B cell (primary cell): ENCODE measurements around the gene GPRIN2. TPM values are rescaled to one million over a fixed set of nuclear protein-coding genes. Genes with fewer than 3 reads are reported as not detected.

Experiments
- ATAC-seq: fragments of 200-7000 bp; cut with Tn5 transposase; one replicate; pipeline ENCODE4 v1.10.0; 2021; ENCODE audit warnings: low read depth, mild to moderate bottlenecking, moderate number of reproducible peaks, moderate library complexity
- CTCF ChIA-PET: fragments of 350-600 bp; sonication (Branson Sonifier 250); formaldehyde crosslinking; loops from one replicate; lab custom pipeline; 2021; ENCODE audit warnings: antibody characterized with exemption, inconsistent platforms; lab: Charles Lee
- POLR2A ChIA-PET: fragments of 350-600 bp; sonication (Branson Sonifier 250); formaldehyde crosslinking; loops from one replicate; lab custom pipeline; 2021; ENCODE audit warnings: antibody characterized with exemption; lab: Charles Lee
- DNase-seq: peaks from one replicate; pipeline ENCODE4 v3.0.0; 2013
- H2AFZ ChIP-seq: 2 replicates; pipeline ENCODE4 v1.6.1; 2012; ENCODE audit warnings: mild to moderate bottlenecking, low read depth, low read length; ENCODE audit not compliant: insufficient read depth, poor library complexity, severe bottlenecking
- H3K27ac ChIP-seq, 2 donors: 1 replicate in 1 of 2; 2 replicates in 1 of 2; pipeline ENCODE4 v1.5.1; 2012 to 2013; ENCODE audit warnings: low read length in 2 of 2, mild to moderate bottlenecking in 2 of 2, moderate library complexity in 1 of 2
- H3K27me3 ChIP-seq, 4 experiments: fragments of 200-600 bp in 1 of 4; sonication (generic) in 1 of 4; replicated peaks in 1 of 4; 1 replicate in 2 of 4; 2 replicates in 2 of 4; pipeline versions ENCODE4 v1.6.1 to v1.7.0; 2013 to 2016; ENCODE audit warnings: low read length in 3 of 4, mild to moderate bottlenecking in 2 of 4, mixed read lengths in 1 of 4, moderate library complexity in 1 of 4; ENCODE audit not compliant: insufficient read depth in 4 of 4, control insufficient read depth in 3 of 4; ENCODE audit errors: control extremely low read depth in 1 of 4
- H3K36me3 ChIP-seq, 2 experiments: replicated peaks in 1 of 2; 1 replicate in 1 of 2; 2 replicates in 1 of 2; pipeline versions ENCODE4 v1.6.1 to v1.7.1; 2013; ENCODE audit warnings: low read length in 1 of 2; ENCODE audit not compliant: insufficient read depth in 2 of 2, control insufficient read depth in 1 of 2; ENCODE audit errors: control extremely low read depth in 1 of 2, extremely low read depth in 1 of 2
- H3K4me1 ChIP-seq, 2 donors: fragments of 200-600 bp in 1 of 2; sonication (generic) in 1 of 2; 1 replicate in 1 of 2; 2 replicates in 1 of 2; pipeline versions ENCODE4 v1.5.1 to v1.6.1; 2013 to 2017; ENCODE audit warnings: low read length in 2 of 2; ENCODE audit not compliant: control insufficient read depth in 2 of 2, insufficient read depth in 2 of 2
- H3K4me2 ChIP-seq: replicated peaks from 2 replicates; pipeline ENCODE3; 2012; ENCODE audit warnings: mild to moderate bottlenecking, low read depth, low read length; ENCODE audit not compliant: poor library complexity, severe bottlenecking
- H3K4me3 ChIP-seq, 5 experiments: fragments of 200-600 bp in 1 of 5; sonication (generic) in 1 of 5; 1 replicate in 3 of 5; 2 replicates in 2 of 5; pipeline versions ENCODE4 v1.5.1 to v1.7.0; 2011 to 2016; ENCODE audit warnings: low read length in 4 of 5, mild to moderate bottlenecking in 4 of 5, low read depth in 2 of 5, control low read depth in 1 of 5, moderate library complexity in 1 of 5; ENCODE audit not compliant: insufficient read depth in 1 of 5; ENCODE audit errors: control extremely low read depth in 1 of 5, extremely low read depth in 1 of 5
- H3K79me2 ChIP-seq: fragments of 200-600 bp; sonication (generic); one replicate; pipeline ENCODE4 v1.6.0; 2016; ENCODE audit warnings: low read length; ENCODE audit not compliant: control insufficient read depth, insufficient read depth
- H3K9ac ChIP-seq: fragments of 200-600 bp; sonication (generic); 2 replicates; pipeline ENCODE4 v1.6.1; 2017; ENCODE audit warnings: mild to moderate bottlenecking, low read length, moderate library complexity
- H3K9me3 ChIP-seq, 3 donors: one replicate each; pipeline versions ENCODE4 v1.6.1 to v1.7.1; 2013; ENCODE audit warnings: low read length in 2 of 3; ENCODE audit not compliant: control insufficient read depth in 2 of 3, insufficient read depth in 1 of 3; ENCODE audit errors: control extremely low read depth in 1 of 3
- H4K20me1 ChIP-seq: 2 replicates; pipeline ENCODE4 v1.6.0; 2012; ENCODE audit warnings: mild to moderate bottlenecking, low read length; ENCODE audit not compliant: insufficient read depth, control insufficient read depth, poor library complexity, severe bottlenecking
- H3K27ac Mint-ChIP-seq: one replicate; pipeline ENCODE4 v1.8.0; 2021; ENCODE audit warnings: mixed read lengths
- H3K27me3 Mint-ChIP-seq: one replicate; pipeline ENCODE4 v1.8.0; 2021; ENCODE audit warnings: mixed read lengths
- H3K4me1 Mint-ChIP-seq: one replicate; pipeline ENCODE4 v1.8.0; 2021; ENCODE audit warnings: mixed read lengths
- H3K4me3 Mint-ChIP-seq: one replicate; pipeline ENCODE4 v1.8.0; 2021; ENCODE audit warnings: mixed read lengths
- H3K9me3 Mint-ChIP-seq: one replicate; pipeline ENCODE4 v1.8.0; 2022; ENCODE audit warnings: mixed read lengths; ENCODE audit not compliant: insufficient read depth
- EZH2 ChIP-seq: IDR thresholded peaks from 2 replicates; pipeline ENCODE4 v1.6.1; 2012; ENCODE audit warnings: borderline replicate concordance, low read depth, mild to moderate bottlenecking, moderate library complexity, low read length; ENCODE audit not compliant: insufficient read depth, poor library complexity, severe bottlenecking
- WGBS: methylation state at CpG from one replicate; pipeline ENCODE4 v1.1.5; 2013; ENCODE audit warnings: missing lambda C conversion rate; ENCODE audit not compliant: insufficient coverage; 5-methylcytosine and 5-hydroxymethylcytosine counted together
- intact Hi-C: fragments of 100-400 bp; cut with micrococcal nuclease; formaldehyde crosslinking; loops from one replicate; pipeline ENCODE4 v1.10.0; 2022
- polyA plus RNA-seq: library from polyadenylated mRNA; depleted of rRNA; stranded (reverse); fragments of >200 nt; gene quantifications from 2 replicates; pipeline ENCODE4 v1.2.3, GENCODE V29; 2012
- total RNA-seq, 2 donors: library from RNA; stranded (reverse); fragments of 120-200 nt in 1 of 2; gene quantifications; 1 replicate in 1 of 2; 2 replicates in 1 of 2; pipeline versions ENCODE4 v1.2.3 to v1.2.4, GENCODE V29; 2013 to 2022
- TF ChIP-seq, protein P1 (sequence below): fragments of 200-600 bp; IDR thresholded peaks from one replicate; pipeline ENCODE4 v1.8.0; 2022; ENCODE audit warnings: antibody characterized with exemption, mild to moderate bottlenecking

Gene GPRIN2
- total and polyA plus RNA-seq, 2 donors (not counting 1 experiment from before 2014, with no cell fraction given) = not detected

- H3K9ac ChIP-seq = no peak overlapping the region
- H3K4me3 ChIP-seq = no peak overlapping the region
- no peaks in the 10 kb centered on the region for H3K4me1 ChIP-seq
- H3K9me3 ChIP-seq = no peaks in the 10 kb centered on the region
- no peak for ATAC-seq
- CTCF ChIA-PET = no interaction called here
- Mint-ChIP-seq H3K4me3 (no peak overlapping the region), H3K27me3 (no peaks in the 10 kb centered on the region), H3K27ac (no peak overlapping the region), H3K9me3 (no peaks in the 10 kb centered on the region), H3K4me1 (no peaks in the 10 kb centered on the region)
- POLR2A ChIA-PET = no interaction called here
- no peak for DNase-seq
- intact Hi-C loops = no loop called here
- H3K79me2 ChIP-seq = no peaks in the 10 kb centered on the region
- H4K20me1 ChIP-seq = no peaks in the 10 kb centered on the region
- no peaks in the 10 kb centered on the region for H3K36me3 ChIP-seq
- no peak overlapping the region for H3K27ac ChIP-seq
- no peak overlapping the region for H3K4me2 ChIP-seq
- TF ChIP-seq EZH2 = no peak
- TF ChIP-seq, protein P1, sequence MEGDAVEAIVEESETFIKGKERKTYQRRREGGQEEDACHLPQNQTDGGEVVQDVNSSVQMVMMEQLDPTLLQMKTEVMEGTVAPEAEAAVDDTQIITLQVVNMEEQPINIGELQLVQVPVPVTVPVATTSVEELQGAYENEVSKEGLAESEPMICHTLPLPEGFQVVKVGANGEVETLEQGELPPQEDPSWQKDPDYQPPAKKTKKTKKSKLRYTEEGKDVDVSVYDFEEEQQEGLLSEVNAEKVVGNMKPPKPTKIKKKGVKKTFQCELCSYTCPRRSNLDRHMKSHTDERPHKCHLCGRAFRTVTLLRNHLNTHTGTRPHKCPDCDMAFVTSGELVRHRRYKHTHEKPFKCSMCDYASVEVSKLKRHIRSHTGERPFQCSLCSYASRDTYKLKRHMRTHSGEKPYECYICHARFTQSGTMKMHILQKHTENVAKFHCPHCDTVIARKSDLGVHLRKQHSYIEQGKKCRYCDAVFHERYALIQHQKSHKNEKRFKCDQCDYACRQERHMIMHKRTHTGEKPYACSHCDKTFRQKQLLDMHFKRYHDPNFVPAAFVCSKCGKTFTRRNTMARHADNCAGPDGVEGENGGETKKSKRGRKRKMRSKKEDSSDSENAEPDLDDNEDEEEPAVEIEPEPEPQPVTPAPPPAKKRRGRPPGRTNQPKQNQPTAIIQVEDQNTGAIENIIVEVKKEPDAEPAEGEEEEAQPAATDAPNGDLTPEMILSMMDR = no peak
- H2AFZ ChIP-seq = no peak overlapping the region
- peaks cover 0 to 6% (median 0%) of the 10 kb centered on the region in 4 experiments for H3K27me3 ChIP-seq
Observed at GRCh38 chr10:46515366-46515765, 41.1 kb downstream of the GPRIN2 start.

DNA sequence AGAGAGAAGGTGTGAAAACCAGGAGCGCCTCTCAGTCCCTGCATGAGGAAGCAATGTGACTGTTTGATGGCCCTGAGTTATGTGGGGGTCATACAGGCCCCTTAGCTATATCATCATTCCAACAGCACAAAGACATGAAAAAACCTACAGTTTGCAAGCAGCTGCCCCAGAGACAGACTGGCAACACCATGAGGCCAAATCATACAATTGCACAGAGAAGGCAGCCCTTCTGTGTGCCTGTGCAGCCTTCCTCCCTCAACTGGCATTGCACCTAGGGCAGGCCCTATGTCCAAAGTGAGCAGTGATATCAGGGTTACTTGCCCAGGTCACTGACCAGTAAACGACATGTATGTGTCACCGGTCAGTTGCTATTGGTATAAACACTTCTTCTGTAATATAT is 41.6 kb downstream of the GPRIN2 start:
- no peaks in the 10 kb centered on the region for H3K9me3 ChIP-seq
- intact Hi-C loops = no loop called here
- DNase-seq (no peak), ATAC-seq (no peak)
- Mint-ChIP-seq H3K4me3 (no peak overlapping the region), H3K27ac (no peak overlapping the region), H3K4me1 (no peaks in the 10 kb centered on the region), H3K9me3 (no peaks in the 10 kb centered on the region), H3K27me3 (no peaks in the 10 kb centered on the region)
- no peak overlapping the region for H3K9ac ChIP-seq
- peaks cover 0 to 6% (median 0%) of the 10 kb centered on the region in 4 experiments for H3K27me3 ChIP-seq
- POLR2A ChIA-PET = no interaction called here
- CTCF ChIA-PET = no interaction called here
- no peaks in the 10 kb centered on the region for H3K4me1 ChIP-seq
- no peaks in the 10 kb centered on the region for H4K20me1 ChIP-seq
- no peaks in the 10 kb centered on the region for H3K36me3 ChIP-seq
- no CpG with 5 or more reads among the region's 3 CpGs for WGBS
- TF ChIP-seq, protein P1 = no peak
- H3K4me3 ChIP-seq = no peak overlapping the region
- H3K4me2 ChIP-seq = no peak overlapping the region
- no peak overlapping the region for H2AFZ ChIP-seq
- no peaks in the 10 kb centered on the region for H3K79me2 ChIP-seq
- no peak overlapping the region for H3K27ac ChIP-seq
